Measurements from ENCODE around the gene CYB5R4. TPM values are rescaled to one million over a fixed set of nuclear protein-coding genes. Genes with fewer than 3 reads are reported as not detected.

CYB5R4 gene
- 10 to 100 TPM; 10.6 to 20.0 (median 16.0) TPM for total RNA-seq
- 1 to 10 TPM; 1.2 to 8.0 TPM for polyA plus RNA-seq
- long read RNA-seq, donor 1, full-length matches to known transcripts, result 18 of 25 reads
- long read RNA-seq, donor 1, partial matches to known transcripts, result 2 of 25 reads
- long read RNA-seq, donor 1, other reads (novel, unspliced or antisense), result 5 of 25 reads
- long read RNA-seq, donor 2, full-length matches to known transcripts, result 24 of 25 reads
- long read RNA-seq, donor 2, partial matches to known transcripts, result 0 of 25 reads
- long read RNA-seq, donor 2, other reads (novel, unspliced or antisense), result 1 of 25 reads
- long read RNA-seq, donor 3, full-length matches to known transcripts, result 60 of 74 reads
- long read RNA-seq, donor 3, partial matches to known transcripts, result 4 of 74 reads
- long read RNA-seq, donor 3, other reads (novel, unspliced or antisense), result 10 of 74 reads

- intact Hi-C loops (cut with DNase I), result loop anchor here in 1 of 10 donors (10.0 kb wide), 1 partner anchor 795 kb away; the partner anchor contains the start of genes DOP1A and UBE3D
- Histone ChIP-seq H3K36me3 (peaks cover 0 to 9% (median 0%) of the 10 kb centered on the region in 9 donors), H3K4me1 (peaks cover 3 to 25% (median 21%) of the 10 kb centered on the region in 9 donors), H3K4me3 (peak within 1 kb of the TSS; percentile 67 to 94 (median 79)), H3K27me3 (peaks cover 0 to 21% (median 7%) of the 10 kb centered on the region in 7 donors), H3K27ac (peak within 1 kb of the TSS; percentile 57 to 93 (median 84)), H3K9me3 (no peaks in the 10 kb centered on the region)
- DNase-seq (peak; percentile 95), ATAC-seq (peak; percentile 100)
- TF ChIP-seq CTCF (IDR thresholded peaks at IDR 0.05), result peak in 8 of 9 donors; percentile 26 to 68 (median 47)
- 0 to 1% methylated on average over 53 of the region's 53 CpGs for WGBS, 2 donors
These were observed at the start of gene CYB5R4 for GRCh38 chr6:83859410-83860358. CYB5R4 (plus strand) TSS chr6:83859689; CDS start chr6:83859783, 94 bp downstream.

GRCh38 chr6:83812595-83812994 lies 46.9 kb upstream of the CYB5R4 start:
- no peak for TF ChIP-seq CTCF (IDR thresholded peaks at IDR 0.05)
- ATAC-seq (no peak), DNase-seq (no peak)
- Histone ChIP-seq H3K9me3 (no peaks in the 10 kb centered on the region), H3K27me3 (no peaks in the 10 kb centered on the region), H3K4me3 (no peak overlapping the region), H3K27ac (no peak overlapping the region), H3K36me3 (no peaks in the 10 kb centered on the region), H3K4me1 (no peaks in the 10 kb centered on the region)
- intact Hi-C loops (cut with DNase I), result no loop called here

- DNase-seq (no peak), ATAC-seq (no peak)
- no peak overlapping the region for H3K4me3 ChIP-seq
- no peaks in the 10 kb centered on the region for H3K9me3 ChIP-seq
- intact Hi-C loops (cut with DNase I), result no loop called here
- H3K4me1 ChIP-seq, result no peaks in the 10 kb centered on the region
- TF ChIP-seq CTCF (IDR thresholded peaks at IDR 0.05), result no peak
- H3K27ac ChIP-seq, result no peak overlapping the region
- H3K36me3 ChIP-seq, result no peaks in the 10 kb centered on the region
- WGBS, 2 donors, result 20 to 37% methylated on average over 2 of the region's 2 CpGs
- no peaks in the 10 kb centered on the region for H3K27me3 ChIP-seq
These were observed 43.7 kb upstream of the CYB5R4 start for GRCh38 chr6:83815631-83816272.

Data from heart right ventricle (tissue), 16 donors.